GM13977 (cell line): ENCODE results near the gene SLC20A1.

Experiments used
- DNase-seq: peaks from one replicate; pipeline ENCODE4 v3.0.0; 2012; ENCODE audit warnings: low spot score
- CTCF ChIP-seq: IDR thresholded peaks from 2 replicates; pipeline ENCODE4 v1.5.1; 2012; ENCODE audit warnings: mild to moderate bottlenecking, control low read depth; ENCODE audit not compliant: insufficient read depth; ENCODE audit errors: extremely low read depth, missing control alignments
- in situ Hi-C: fragments of 300-500 bp; cut with MboI; formaldehyde crosslinking; loops from one replicate; pipeline ENCODE4 v1.12.0; 2022; ENCODE audit warnings: low sequenced_read_pairs, low pct_unique_long_range_greater_than_20kb, mixed read lengths, inconsistent platforms; ENCODE audit not compliant: unreplicated experiment

Gene SLC20A1

GRCh38 chr2:112645310-112646101 is at the start of gene SLC20A1:
SLC20A1 (plus strand) TSS chr2:112645939; CDS start chr2:112646829, 890 bp downstream.
- TF ChIP-seq CTCF, result peak; percentile 66
- in situ Hi-C loops, result no loop called here
- peak; percentile 99 for DNase-seq

- TF ChIP-seq CTCF, result no peak
- in situ Hi-C loops, result loop anchor here (25.0 kb wide), 2 partner anchors 335 to 710 kb away; partner anchors contain the start of genes ANAPC1, MERTK and ZC3H8
- no peak for DNase-seq
These were observed 48.0 kb upstream of the SLC20A1 start for GRCh38 chr2:112597537-112598322.

- in situ Hi-C loops, result loop anchor here (5.0 to 25.0 kb wide), 2 partner anchors 132 to 337 kb away; no protein-coding TSS in a partner anchor
These were observed 45.1 kb upstream of the SLC20A1 start for GRCh38 chr2:112600634-112601033.

GRCh38 chr2:112601754-112602153 is 44.0 kb upstream of the SLC20A1 start:
- in situ Hi-C loops, result loop anchor here (5.0 to 25.0 kb wide), 2 partner anchors 131 to 336 kb away; no protein-coding TSS in a partner anchor
- no peak for DNase-seq
- TF ChIP-seq CTCF, result no peak

More at GRCh38 chr2:112600634-112601033, 45.1 kb upstream of the SLC20A1 start:
- no peak for DNase-seq
- TF ChIP-seq CTCF, result no peak

- in situ Hi-C loops, result loop anchor here (5.0 to 25.0 kb wide), 2 partner anchors 129 to 334 kb away; no protein-coding TSS in a partner anchor
- DNase-seq, result no peak
- TF ChIP-seq CTCF, result no peak
These were observed 42.8 kb upstream of the SLC20A1 start for GRCh38 chr2:112602917-112603316.

- no peak for DNase-seq
- in situ Hi-C loops, result loop anchor here (5.0 to 25.0 kb wide), 2 partner anchors 129 to 334 kb away; no protein-coding TSS in a partner anchor
- TF ChIP-seq CTCF, result no peak
These were observed 42.0 kb upstream of the SLC20A1 start for GRCh38 chr2:112603731-112604130.
